ENCODE results near the gene HOXB2.
"Not testable (repeated sequence)": the region's sequence is repeated elsewhere in the genome, so short reads cannot be mapped to it uniquely, and the experiment has no call there.

The HOXB2 gene

GRCh38 chr17:48541036-48541576, 3.8 kb downstream of the HOXB2 start:
- Histone ChIP-seq H2AFZ (peak overlapping the region; percentile 16), H3K4me3 (ENCODE audit: low read depth, low read length) (peak overlapping the region; percentile 97), H3K36me3 (ENCODE audit: control insufficient read depth, insufficient read depth, low read length) (no peaks in the 10 kb centered on the region), H3K4me2 (ENCODE audit: low read length) (peak overlapping the region; percentile 65), H3K9ac (no peak overlapping the region), H3K79me2 (no peaks in the 10 kb centered on the region), H3K9me3 (ENCODE audit: control insufficient read depth, low read length) (no peaks in the 10 kb centered on the region), H3K27me3 (ENCODE audit: control insufficient read depth, insufficient read depth, low read length) (no peaks in the 10 kb centered on the region), H3K4me1 (no peaks in the 10 kb centered on the region), H3K27ac (peak overlapping the region; percentile 58)
- no peak for TF ChIP-seq CTCF (IDR thresholded peaks at IDR 0.05)

- no peaks in the 10 kb centered on the region for H3K27me3 ChIP-seq (ENCODE audit: control insufficient read depth, insufficient read depth, low read length)
Measured at GRCh38 chr17:48540213-48540612, 4.7 kb downstream of the HOXB2 start.

GRCh38 chr17:48539177-48539576, 5.7 kb downstream of the HOXB2 start:
- H3K27me3 ChIP-seq (ENCODE audit: control insufficient read depth, insufficient read depth, low read length) = no peaks in the 10 kb centered on the region
- H3K4me2 ChIP-seq (ENCODE audit: low read length) = no peak overlapping the region
- H3K27ac ChIP-seq = no peak overlapping the region
- TF ChIP-seq CTCF (IDR thresholded peaks at IDR 0.05) = no peak
- H3K9me3 ChIP-seq (ENCODE audit: control insufficient read depth, low read length) = no peaks in the 10 kb centered on the region
- H3K4me3 ChIP-seq (ENCODE audit: low read depth, low read length) = no peak overlapping the region
- no peaks in the 10 kb centered on the region for H3K4me1 ChIP-seq
- no peaks in the 10 kb centered on the region for H3K36me3 ChIP-seq (ENCODE audit: control insufficient read depth, insufficient read depth, low read length)
- no peak overlapping the region for H3K9ac ChIP-seq
- no peaks in the 10 kb centered on the region for H3K79me2 ChIP-seq
- H2AFZ ChIP-seq = no peak overlapping the region

More at GRCh38 chr17:48540213-48540612, 4.7 kb downstream of the HOXB2 start:
- H3K79me2 ChIP-seq = no peaks in the 10 kb centered on the region
- H3K4me3 ChIP-seq (ENCODE audit: low read depth, low read length) = no peak overlapping the region
- no peak overlapping the region for H2AFZ ChIP-seq
- no peaks in the 10 kb centered on the region for H3K4me1 ChIP-seq
- no peak overlapping the region for H3K27ac ChIP-seq
- H3K36me3 ChIP-seq (ENCODE audit: control insufficient read depth, insufficient read depth, low read length) = no peaks in the 10 kb centered on the region
- no peak for TF ChIP-seq CTCF (IDR thresholded peaks at IDR 0.05)
- no peak overlapping the region for H3K4me2 ChIP-seq (ENCODE audit: low read length)
- H3K9ac ChIP-seq = no peak overlapping the region
- no peaks in the 10 kb centered on the region for H3K9me3 ChIP-seq (ENCODE audit: control insufficient read depth, low read length)

- Histone ChIP-seq H3K9ac (no peak overlapping the region), H3K79me2 (no peaks in the 10 kb centered on the region), H2AFZ (no peak overlapping the region), H3K4me3 (ENCODE audit: low read depth, low read length) (no peak overlapping the region), H3K27me3 (ENCODE audit: control insufficient read depth, insufficient read depth, low read length) (no peaks in the 10 kb centered on the region), H3K36me3 (ENCODE audit: control insufficient read depth, insufficient read depth, low read length) (no peaks in the 10 kb centered on the region), H3K27ac (no peak overlapping the region), H3K9me3 (ENCODE audit: control insufficient read depth, low read length) (no peaks in the 10 kb centered on the region), H3K4me2 (ENCODE audit: low read length) (no peak overlapping the region), H3K4me1 (no peaks in the 10 kb centered on the region)
- no peak for TF ChIP-seq CTCF (IDR thresholded peaks at IDR 0.05)
Measured at GRCh38 chr17:48537316-48537715, 7.6 kb downstream of the HOXB2 start.

GRCh38 chr17:48535793-48536559, 8.9 kb downstream of the HOXB2 start:
- not testable (repeated sequence) for H3K4me2 ChIP-seq (ENCODE audit: low read length); H3K9me3 ChIP-seq (ENCODE audit: control insufficient read depth, low read length); H3K36me3 ChIP-seq (ENCODE audit: control insufficient read depth, insufficient read depth, low read length); H2AFZ ChIP-seq; H3K79me2 ChIP-seq; H3K4me3 ChIP-seq (ENCODE audit: low read depth, low read length); H3K9ac ChIP-seq; H3K27me3 ChIP-seq (ENCODE audit: control insufficient read depth, insufficient read depth, low read length); H3K27ac ChIP-seq; H3K4me1 ChIP-seq

Measured in parathyroid adenoma (tissue), 2 donors.